NCI-H446 treated with DMSO at 0.1 percent for 48 hours (cell line): ENCODE measurements around the gene SGCE.

Experiments used
- DNase-seq: peaks from one replicate; lab custom pipeline; 2025; lab: John Stamatoyannopoulos, UW

Gene SGCE

DNA sequence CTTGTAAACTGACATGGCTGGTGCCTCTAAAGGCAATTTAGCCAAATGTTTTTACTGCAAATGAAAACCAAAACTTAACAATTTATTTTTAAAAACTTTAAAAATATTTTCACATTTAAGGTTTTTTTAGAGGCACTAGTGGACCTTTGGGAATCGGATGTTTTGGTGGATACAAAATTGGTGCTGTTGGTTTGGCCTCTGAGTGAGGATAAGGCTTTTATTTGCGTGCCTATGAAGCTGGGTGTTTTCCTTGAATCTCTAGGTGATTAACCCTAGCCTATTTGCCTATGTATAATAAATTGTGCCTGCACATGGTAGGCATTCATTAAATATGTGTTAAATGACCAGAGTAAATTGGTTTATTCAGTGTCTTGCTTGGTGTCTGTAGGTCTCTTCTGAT is 2.9 kb upstream of the SGCE start:
- no peak for DNase-seq

DNA sequence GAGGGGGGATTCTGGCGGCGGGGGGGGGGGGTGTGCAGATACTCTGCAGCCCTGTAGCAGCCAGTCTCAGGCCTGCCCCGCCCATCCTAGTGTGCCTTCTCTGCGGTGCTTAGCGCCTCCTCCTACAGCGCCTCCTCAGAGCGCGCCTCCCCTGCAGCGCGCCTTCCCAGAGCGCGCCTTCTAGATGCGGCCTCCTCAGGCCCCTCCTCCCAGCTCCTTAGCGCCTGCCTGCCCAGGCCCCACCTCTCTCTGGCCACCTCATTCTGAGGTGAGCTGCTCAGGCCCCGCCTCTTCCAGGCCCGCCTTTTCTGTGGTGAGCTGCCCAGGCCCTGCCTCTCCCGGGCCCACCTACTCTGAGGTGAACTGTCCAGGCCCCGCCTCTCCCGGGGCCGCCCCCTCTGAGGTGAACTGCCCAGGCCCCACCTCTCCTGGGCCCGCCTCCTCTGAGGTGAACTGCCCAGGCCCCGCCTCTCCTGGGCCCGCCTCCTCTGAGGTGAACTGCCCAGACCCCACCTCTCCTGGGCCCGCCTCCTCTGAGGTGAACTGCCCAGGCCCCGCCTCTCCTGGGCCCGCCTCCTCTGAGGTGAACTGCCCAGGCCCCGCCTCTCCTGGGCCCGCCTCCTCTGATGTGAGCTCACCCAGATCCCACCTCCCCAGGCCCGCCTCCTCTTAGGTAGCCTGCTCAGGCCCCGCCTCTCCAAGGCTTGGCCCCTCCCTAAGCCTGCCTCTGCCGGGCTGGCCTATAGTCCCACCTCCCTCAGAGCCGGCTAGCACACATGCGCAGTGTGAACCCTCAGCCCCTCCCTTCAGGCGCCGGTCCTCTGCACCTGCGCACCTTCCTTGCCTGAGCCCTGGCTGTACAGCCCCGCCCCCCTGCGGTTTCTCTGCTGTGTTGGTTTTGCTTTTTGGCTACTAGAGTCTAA is 2.1 kb upstream of the SGCE start:
- peak; percentile 88 for DNase-seq

DNA sequence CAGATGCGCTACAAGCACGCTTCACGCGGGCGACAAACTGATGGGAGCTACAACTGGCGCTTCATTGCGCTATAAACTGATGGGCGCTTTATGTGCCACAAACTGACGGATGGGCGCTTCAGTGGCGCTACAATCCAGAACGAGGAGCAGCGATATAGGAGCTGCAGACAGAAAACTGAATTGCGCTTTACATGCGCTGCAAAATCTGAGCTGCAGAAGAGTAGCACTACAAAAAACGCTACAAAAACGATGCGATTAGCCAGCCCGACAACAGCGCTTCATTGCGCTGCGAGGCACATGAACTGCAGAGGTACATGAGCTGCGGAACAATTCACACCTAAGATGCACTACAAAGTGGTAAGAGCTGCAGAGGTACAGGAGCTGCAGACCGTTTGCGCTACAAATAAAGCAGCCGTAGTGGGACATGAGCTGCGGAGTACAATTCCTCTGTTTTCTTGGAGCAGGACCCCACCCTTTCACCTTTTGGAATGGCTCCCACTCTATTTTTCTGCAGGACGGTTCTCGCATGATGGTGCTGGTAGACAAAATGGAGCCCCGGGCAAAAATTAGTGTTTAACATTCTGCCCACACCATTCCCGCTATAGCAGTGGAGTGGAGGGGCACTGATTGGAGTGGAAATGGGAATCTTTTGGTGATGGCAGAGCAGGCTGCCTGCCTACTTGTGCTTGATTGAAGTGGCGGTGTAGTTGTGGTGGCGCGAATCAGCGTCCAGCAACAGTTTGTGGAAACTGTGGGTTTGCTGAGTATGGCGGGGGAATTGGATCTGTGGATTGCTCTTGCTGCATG is 1.2 kb upstream of the SGCE start:
- DNase-seq: no peak

- DNase-seq: no peak
Measured at GRCh38 chr7:94656658-94656924, 658 bp upstream of the SGCE start.

- DNase-seq: no peak
Measured at GRCh38 chr7:94655126-94655847, 646 bp downstream of the SGCE start.

GRCh38 chr7:94654783-94655125 is 1.2 kb downstream of the SGCE start:
- DNase-seq: no peak

DNA sequence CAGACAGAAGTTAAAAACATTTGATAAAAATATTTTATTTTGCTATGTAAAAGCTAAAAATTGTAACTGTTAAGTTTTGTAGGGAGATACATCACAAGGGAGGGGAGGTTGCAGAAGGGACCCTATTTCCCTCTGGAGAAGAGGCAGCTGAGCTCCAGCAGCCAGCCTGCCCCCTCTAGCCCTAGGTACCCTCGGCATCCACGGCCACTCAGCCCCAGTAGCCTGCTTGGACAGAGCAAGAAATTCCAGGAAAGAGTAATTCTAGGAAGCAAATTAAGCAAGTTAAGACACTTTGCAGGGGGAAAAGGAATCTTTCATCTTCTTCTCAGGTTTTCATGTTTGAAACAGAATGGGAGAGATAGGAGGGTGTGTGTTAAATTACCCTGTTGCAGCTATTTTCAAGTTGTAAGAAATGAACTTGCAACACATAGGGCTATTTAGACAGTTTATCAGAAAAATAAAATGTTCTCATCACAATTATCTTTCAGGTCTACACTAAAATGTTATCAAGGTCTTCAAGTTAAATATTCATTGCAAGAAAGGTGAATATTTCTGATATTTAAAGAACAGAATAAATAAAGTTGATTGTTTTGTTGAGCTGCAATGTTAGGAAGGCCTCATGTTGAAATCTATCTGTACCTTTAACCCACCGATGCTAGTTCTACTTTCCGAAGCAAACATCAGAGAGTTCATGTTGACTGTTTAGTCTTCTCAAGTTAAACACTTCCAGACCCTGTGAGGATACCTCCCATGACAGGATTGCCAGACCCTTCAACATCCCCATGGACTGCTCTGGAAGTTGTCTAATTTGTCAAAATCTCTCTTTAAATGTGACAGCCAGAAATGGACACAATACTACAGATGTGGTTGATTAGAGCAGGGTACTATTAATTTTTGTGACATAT is 5.5 kb downstream of the SGCE start:
- no peak for DNase-seq

DNA sequence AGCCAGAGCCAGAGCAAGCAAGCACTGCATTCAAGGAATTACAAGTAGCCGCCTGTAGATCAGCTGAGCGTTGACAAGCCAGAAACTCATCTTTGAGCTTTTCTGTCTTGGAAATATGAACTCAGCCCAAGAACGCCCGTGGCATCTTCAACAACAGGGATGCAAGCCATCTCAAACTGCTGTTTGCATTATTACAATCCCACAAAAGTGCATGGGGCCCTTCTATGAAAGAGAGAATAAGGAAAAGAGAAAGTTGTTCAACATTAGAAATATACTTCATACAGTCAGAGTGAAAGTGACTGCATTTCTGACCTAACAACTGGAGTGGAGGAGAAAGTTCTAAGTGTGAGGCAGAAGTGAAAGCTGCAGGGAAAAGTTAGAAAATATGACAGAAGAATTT is 6.5 kb downstream of the SGCE start:
- peak; percentile 47 for DNase-seq

DNA sequence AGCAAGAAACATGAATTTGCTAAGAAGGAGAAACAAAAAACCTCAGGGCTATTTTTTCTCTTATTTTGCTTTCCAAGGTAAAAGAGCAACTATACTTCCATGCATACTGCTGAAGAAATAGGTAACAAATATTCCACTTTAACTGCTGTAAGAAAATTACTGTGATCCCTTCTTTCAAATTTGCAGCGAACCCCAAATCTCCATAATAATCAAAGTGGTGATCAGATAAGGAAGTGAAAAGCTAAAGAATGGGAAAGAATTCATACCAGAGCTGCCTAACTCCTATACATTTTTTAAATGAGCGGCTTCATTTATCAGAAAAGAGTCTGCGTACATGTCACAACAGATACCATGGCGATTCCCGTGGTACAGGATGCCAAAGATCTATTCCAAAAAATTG is 7.2 kb downstream of the SGCE start:
- no peak for DNase-seq

GRCh38 chr7:94647295-94647694 is 8.6 kb downstream of the SGCE start:
- no peak for DNase-seq

GRCh38 chr7:94643771-94644545 is 12.0 kb downstream of the SGCE start:
- DNase-seq: no peak

DNA sequence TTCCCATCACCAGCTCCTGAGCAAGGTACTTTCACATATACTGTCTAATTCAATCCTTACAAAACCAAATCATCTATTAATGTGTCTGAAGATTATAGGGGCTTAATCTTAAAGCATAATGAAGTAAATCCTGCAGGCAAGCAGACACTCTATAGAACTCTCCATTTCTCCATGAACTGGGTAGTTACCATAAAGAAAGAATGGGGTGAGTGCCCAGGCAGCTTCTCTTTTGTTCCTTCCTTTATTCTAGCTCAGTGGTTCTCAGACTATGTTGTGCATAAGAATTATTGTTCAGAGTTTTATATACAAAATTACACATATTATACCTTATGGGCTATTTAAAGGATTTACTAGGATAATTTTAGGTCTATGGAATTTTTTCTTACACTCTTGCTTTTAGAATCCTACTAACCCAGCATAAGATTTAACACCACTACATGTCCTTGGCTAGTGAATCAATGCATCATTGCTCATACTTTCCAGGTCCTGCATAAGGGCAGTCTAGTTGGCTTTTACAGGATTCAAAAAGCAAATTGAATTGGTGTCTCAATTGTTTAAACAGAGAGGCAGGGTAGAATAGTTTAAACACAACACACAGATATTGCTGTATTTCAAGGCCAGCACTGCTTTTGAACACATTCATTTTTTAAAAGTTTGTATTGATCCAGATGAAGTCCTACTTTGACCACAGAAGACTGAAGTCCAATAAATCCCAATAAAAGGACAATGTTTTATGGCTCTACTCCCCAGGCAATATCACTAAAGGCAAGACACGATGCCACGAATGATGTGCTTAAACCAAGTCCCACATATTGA is 12.9 kb downstream of the SGCE start:
- no peak for DNase-seq

DNA sequence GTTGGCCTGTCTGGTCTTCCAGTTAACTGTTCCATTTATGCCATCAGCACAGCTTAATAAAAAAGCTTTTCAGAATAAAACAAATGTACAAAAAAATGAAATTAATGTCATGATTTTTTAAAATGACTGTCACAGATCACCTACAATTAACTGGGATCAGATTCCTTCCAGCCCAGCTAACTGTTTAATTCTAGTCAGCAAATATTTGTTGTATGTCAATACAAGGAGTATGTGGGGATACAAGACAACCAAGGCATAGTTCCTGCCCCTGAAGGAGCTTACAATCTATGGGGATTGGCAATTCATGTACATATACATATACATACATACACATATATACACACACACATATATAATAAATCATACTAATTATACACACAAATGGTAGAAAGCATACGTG is 16.5 kb downstream of the SGCE start:
- DNase-seq: no peak

- DNase-seq: no peak
Measured at GRCh38 chr7:94635687-94636086, 20.2 kb downstream of the SGCE start.

DNA sequence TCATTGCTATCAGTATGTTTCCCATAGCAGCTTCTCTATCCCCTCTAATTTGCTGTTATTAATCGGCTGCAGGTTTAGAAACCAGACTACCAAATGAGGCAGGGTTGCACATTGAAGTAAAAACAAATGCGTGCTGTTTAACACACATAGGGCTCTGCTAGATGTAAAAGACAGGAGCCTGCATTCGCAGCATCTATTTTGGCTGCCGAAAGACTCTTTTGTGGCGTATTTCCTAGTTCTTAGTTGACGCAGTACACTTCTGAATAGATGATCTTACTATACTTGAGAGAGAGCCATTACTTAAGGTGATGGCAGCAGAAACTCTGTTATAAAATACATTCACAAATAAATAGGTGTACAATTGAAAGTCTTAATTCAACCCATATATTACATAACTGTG is 21.4 kb downstream of the SGCE start:
- DNase-seq: no peak

- no peak for DNase-seq
Measured at GRCh38 chr7:94633687-94634086, 22.2 kb downstream of the SGCE start.

GRCh38 chr7:94633014-94633341 is 23.0 kb downstream of the SGCE start:
- no peak for DNase-seq

GRCh38 chr7:94632338-94633013 is 23.5 kb downstream of the SGCE start:
- peak; percentile 56 for DNase-seq

DNA sequence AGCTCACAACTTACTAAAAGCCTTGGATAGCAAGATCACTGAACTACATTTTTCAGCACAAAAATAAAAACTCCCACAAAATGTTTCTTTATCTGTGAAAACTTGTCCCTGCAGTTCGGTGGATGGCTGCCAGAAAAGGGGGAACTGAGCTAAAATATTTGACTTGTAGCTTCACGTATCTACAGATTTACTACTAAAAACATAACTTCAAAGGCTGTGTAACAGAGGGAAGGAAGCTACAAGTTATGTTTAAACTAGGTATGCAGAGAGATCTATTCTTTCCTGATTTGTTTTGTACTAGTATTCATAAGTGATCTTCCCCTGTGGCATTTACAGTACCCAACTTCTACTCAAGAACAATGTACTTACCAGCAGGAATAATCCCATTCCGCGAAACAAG is 25.1 kb downstream of the SGCE start:
- no peak for DNase-seq

GRCh38 chr7:94623820-94624219 is 32.1 kb downstream of the SGCE start:
- no peak for DNase-seq
